ENCODE results near the gene CHI3L2.

GRCh38 chr1:111275079-111275478 lies 47.6 kb downstream of the CHI3L2 start:
- TF ChIP-seq CTCF (IDR thresholded peaks at IDR 0.05) (no peak), POLR2AphosphoS5 (IDR thresholded peaks at IDR 0.05) (no peak), EP300 (IDR thresholded peaks at IDR 0.05) (no peak), POLR2A (IDR thresholded peaks at IDR 0.05) (no peak)

All from stomach (tissue), 4 donors.